Liver (tissue), 9 donors: ENCODE data around the gene RNF31. TPM values are rescaled to one million over a fixed set of nuclear protein-coding genes. Genes with fewer than 3 reads are reported as not detected.
A peak's percentile ranks its signal among the peaks of the same experiment; 100 is the strongest.

Source experiments
- DNase-seq: peaks from one replicate; pipeline ENCODE4 v3.0.0-alpha.2; 2017; ENCODE audit warnings: low spot score
- H3K27ac ChIP-seq, 2 donors: one replicate each; pipeline ENCODE4 v1.7.0; 2013; ENCODE audit warnings: inconsistent platforms in 2 of 2, low read length in 2 of 2, control low read depth in 1 of 2, low read depth in 1 of 2, mild to moderate bottlenecking in 1 of 2
- H3K27me3 ChIP-seq, 4 donors: one replicate each; pipeline versions ENCODE4 v1.6.1 to v1.7.0; 2013; ENCODE audit warnings: low read length in 3 of 4, inconsistent platforms in 1 of 4, mild to moderate bottlenecking in 1 of 4, moderate library complexity in 1 of 4; ENCODE audit not compliant: control insufficient read depth in 4 of 4, insufficient read depth in 4 of 4
- H3K36me3 ChIP-seq, 4 donors: one replicate each; pipeline versions ENCODE4 v1.6.1 to v1.7.0; 2013; ENCODE audit warnings: low read length in 3 of 4, mild to moderate bottlenecking in 3 of 4, low read depth in 1 of 4, moderate library complexity in 1 of 4; ENCODE audit not compliant: control insufficient read depth in 4 of 4, insufficient read depth in 3 of 4
- H3K4me1 ChIP-seq, 4 donors: one replicate each; pipeline versions ENCODE4 v1.6.1 to v1.7.0; 2013; ENCODE audit warnings: low read length in 3 of 4, mild to moderate bottlenecking in 3 of 4, moderate library complexity in 1 of 4; ENCODE audit not compliant: control insufficient read depth in 4 of 4, insufficient read depth in 4 of 4
- H3K4me3 ChIP-seq, 3 donors: one replicate each; pipeline versions ENCODE4 v1.6.1 to v1.7.0; 2013; ENCODE audit warnings: low read length in 3 of 3, control low read depth in 1 of 3, low read depth in 1 of 3, mild to moderate bottlenecking in 1 of 3
- H3K9ac ChIP-seq, 2 donors: one replicate each; pipeline ENCODE4 v1.7.0; 2013; ENCODE audit warnings: low read length in 2 of 2, mild to moderate bottlenecking in 2 of 2, moderate library complexity in 2 of 2, control low read depth in 1 of 2, low read depth in 1 of 2
- H3K9me3 ChIP-seq, 4 donors: one replicate each; pipeline versions ENCODE4 v1.6.1 to v1.7.0; 2013; ENCODE audit warnings: low read length in 3 of 4; ENCODE audit not compliant: control insufficient read depth in 4 of 4
- ATF3 ChIP-seq: IDR thresholded peaks from 2 replicates; pipeline ENCODE4 v1.6.1; 2016; ENCODE audit warnings: antibody characterized with exemption
- EGR1 ChIP-seq, 2 donors: IDR thresholded peaks; 2 replicates each; pipeline ENCODE4 v1.6.1; 2016 to 2018; ENCODE audit warnings: antibody characterized with exemption in 2 of 2, low read depth in 2 of 2
- FOXA1 ChIP-seq: IDR thresholded peaks from 2 replicates; pipeline ENCODE4 v1.6.1; 2016; ENCODE audit warnings: antibody characterized with exemption
- FOXA2 ChIP-seq: IDR thresholded peaks from 2 replicates; pipeline ENCODE4 v1.6.1; 2016; ENCODE audit warnings: antibody characterized with exemption
- GABPA ChIP-seq, 2 donors: IDR thresholded peaks in 1 of 2; conservative IDR thresholded peaks in 1 of 2; 2 replicates each; pipeline ENCODE4 v1.6.1; 2016; ENCODE audit warnings: antibody characterized with exemption in 2 of 2, mild to moderate bottlenecking in 1 of 2, moderate library complexity in 1 of 2
- HNF4A ChIP-seq, 2 donors: conservative IDR thresholded peaks; 2 replicates each; pipeline ENCODE4 v1.6.1; 2016; ENCODE audit warnings: antibody characterized with exemption in 2 of 2, mild to moderate bottlenecking in 2 of 2
- HNF4G ChIP-seq: IDR thresholded peaks from 2 replicates; pipeline ENCODE4 v1.6.1; 2016; ENCODE audit warnings: antibody characterized with exemption
- JUND ChIP-seq, 2 donors: IDR thresholded peaks; 2 replicates each; pipeline ENCODE4 v1.6.1; 2016; ENCODE audit warnings: antibody characterized with exemption in 2 of 2
- MAX ChIP-seq: IDR thresholded peaks from 2 replicates; pipeline ENCODE4 v1.6.1; 2016; ENCODE audit warnings: antibody characterized with exemption
- NR2F2 ChIP-seq: IDR thresholded peaks from 2 replicates; pipeline ENCODE4 v1.6.1; 2016; ENCODE audit warnings: antibody characterized with exemption
- RAD21 ChIP-seq, 2 donors: IDR thresholded peaks; 2 replicates each; pipeline ENCODE4 v1.6.1; 2016; ENCODE audit warnings: antibody characterized with exemption in 2 of 2, mild to moderate bottlenecking in 2 of 2
- REST ChIP-seq: IDR thresholded peaks from 2 replicates; pipeline ENCODE4 v1.6.1; 2016; ENCODE audit warnings: antibody characterized with exemption, mild to moderate bottlenecking
- RXRA ChIP-seq, 2 donors: IDR thresholded peaks; 2 replicates each; pipeline ENCODE4 v1.6.1; 2017 to 2018; ENCODE audit warnings: antibody characterized with exemption in 2 of 2, mild to moderate bottlenecking in 1 of 2
- SP1 ChIP-seq: IDR thresholded peaks from 2 replicates; pipeline ENCODE4 v1.6.1; 2018; ENCODE audit warnings: antibody characterized with exemption, mild to moderate bottlenecking
- TAF1 ChIP-seq: conservative IDR thresholded peaks from 2 replicates; pipeline ENCODE4 v1.6.1; 2016; ENCODE audit warnings: antibody characterized with exemption, mild to moderate bottlenecking
- YY1 ChIP-seq: IDR thresholded peaks from 2 replicates; pipeline ENCODE4 v1.6.1; 2016; ENCODE audit warnings: antibody characterized with exemption, mild to moderate bottlenecking
- WGBS: extraction: QIAGEN DNeasy Blood & Tissue Kit; methylation state at CpG from one replicate; pipeline ENCODE4 v1.1.7; 2013; 5-methylcytosine and 5-hydroxymethylcytosine counted together
- polyA plus RNA-seq, 2 donors: library from polyadenylated mRNA; stranded (reverse) in 1 of 2; unstranded in 1 of 2; fragments of 200-250 nt in 1 of 2; fragments of >200 nt in 1 of 2; fragmentation: Nextera tagmentation in 1 of 2; extraction: Ambion mirVana in 1 of 2; gene quantifications; one replicate each; pipeline versions ENCODE4 v1.2.1 to v1.2.3, GENCODE V29; 2013 to 2015
- total RNA-seq, 2 donors: library from RNA; depleted of rRNA; stranded (reverse); fragments of >200 nt; gene quantifications; one replicate each; pipeline ENCODE4 v1.2.3, GENCODE V29; 2014
- TF ChIP-seq, protein P1 (sequence below): fragments of 150-350 bp; IDR thresholded peaks from 2 replicates; pipeline ENCODE4 v1.5.1; 2017; ENCODE audit warnings: improper control_type of control experiment, low read depth, low read length; ENCODE audit not compliant: missing input control
- TF ChIP-seq, protein P2 (sequence below): IDR thresholded peaks from 2 replicates; pipeline ENCODE4 v1.6.1; 2016; ENCODE audit warnings: antibody characterized with exemption
- donor health status: healthy.
- donor health status: healthy.
- donor health status: healthy.
- donor health status: healthy.
- donor health status: healthy.

RNF31 gene
- total and polyA plus RNA-seq, 4 donors = 16.3 to 36.0 (median 20.9) TPM

- Histone ChIP-seq H3K4me1 (peaks cover 3 to 40% (median 33%) of the 10 kb centered on the region in 4 donors), H3K9me3 (no peaks in the 10 kb centered on the region), H3K27ac (peak overlapping the region; percentile 29 to 100), H3K27me3 (no peaks in the 10 kb centered on the region), H3K9ac (peak overlapping the region in 1 of 2 donors; percentile 97), H3K4me3 (peak overlapping the region; percentile 61 to 91 (median 88)), H3K36me3 (peaks cover 21 to 39% (median 36%) of the 10 kb centered on the region in 4 donors)
- TF ChIP-seq TAF1 (no peak), HNF4A (conservative IDR thresholded peaks at IDR 0.05) (peak in 1 of 2 donors; percentile 27), RAD21 (IDR thresholded peaks at IDR 0.05) (peak; percentile 14 to 27), RXRA (IDR thresholded peaks at IDR 0.05) (no peak), FOXA1 (no peak), REST (no peak)
- TF ChIP-seq, protein P1, sequence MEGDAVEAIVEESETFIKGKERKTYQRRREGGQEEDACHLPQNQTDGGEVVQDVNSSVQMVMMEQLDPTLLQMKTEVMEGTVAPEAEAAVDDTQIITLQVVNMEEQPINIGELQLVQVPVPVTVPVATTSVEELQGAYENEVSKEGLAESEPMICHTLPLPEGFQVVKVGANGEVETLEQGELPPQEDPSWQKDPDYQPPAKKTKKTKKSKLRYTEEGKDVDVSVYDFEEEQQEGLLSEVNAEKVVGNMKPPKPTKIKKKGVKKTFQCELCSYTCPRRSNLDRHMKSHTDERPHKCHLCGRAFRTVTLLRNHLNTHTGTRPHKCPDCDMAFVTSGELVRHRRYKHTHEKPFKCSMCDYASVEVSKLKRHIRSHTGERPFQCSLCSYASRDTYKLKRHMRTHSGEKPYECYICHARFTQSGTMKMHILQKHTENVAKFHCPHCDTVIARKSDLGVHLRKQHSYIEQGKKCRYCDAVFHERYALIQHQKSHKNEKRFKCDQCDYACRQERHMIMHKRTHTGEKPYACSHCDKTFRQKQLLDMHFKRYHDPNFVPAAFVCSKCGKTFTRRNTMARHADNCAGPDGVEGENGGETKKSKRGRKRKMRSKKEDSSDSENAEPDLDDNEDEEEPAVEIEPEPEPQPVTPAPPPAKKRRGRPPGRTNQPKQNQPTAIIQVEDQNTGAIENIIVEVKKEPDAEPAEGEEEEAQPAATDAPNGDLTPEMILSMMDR = no peak
- WGBS = 47% methylated on average over 6 of the region's 6 CpGs
- DNase-seq = no peak
Measured at GRCh38 chr14:24117179-24117578, 30.1 kb upstream of the RNF31 start.

DNA sequence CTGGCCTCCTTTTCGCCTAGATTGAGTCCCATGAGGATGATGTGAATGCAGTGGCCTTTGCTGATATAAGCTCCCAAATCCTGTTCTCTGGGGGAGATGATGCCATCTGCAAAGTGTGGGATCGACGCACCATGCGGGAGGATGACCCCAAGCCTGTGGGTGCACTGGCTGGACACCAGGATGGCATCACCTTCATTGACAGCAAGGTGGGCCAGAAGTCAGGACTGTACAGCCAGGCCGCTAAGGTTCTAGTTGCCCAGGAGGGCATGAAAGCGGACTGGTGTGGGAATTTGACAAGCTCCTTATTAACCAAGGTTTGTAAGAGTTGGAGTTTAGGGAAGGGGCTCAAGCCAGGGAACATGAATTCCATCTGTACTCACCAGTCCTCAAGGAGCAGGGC, 27.6 kb upstream of the RNF31 start:
- DNase-seq = no peak
- H3K27ac ChIP-seq = no peak overlapping the region
- H3K36me3 ChIP-seq = peaks cover 28 to 60% (median 54%) of the 10 kb centered on the region in 4 donors
- no peak for TF ChIP-seq EGR1 (IDR thresholded peaks at IDR 0.05; ENCODE audit: low read depth in 2 of 2)
- no peak for TF ChIP-seq YY1
- TF ChIP-seq JUND (IDR thresholded peaks at IDR 0.05) = no peak
- TF ChIP-seq HNF4G = no peak
- TF ChIP-seq ATF3 = no peak
- TF ChIP-seq SP1 = no peak
- TF ChIP-seq REST = no peak
- TF ChIP-seq NR2F2 = no peak
- TF ChIP-seq TAF1 = no peak
- TF ChIP-seq, protein P1 = no peak
- TF ChIP-seq FOXA1 = no peak
- no peak for TF ChIP-seq HNF4A (conservative IDR thresholded peaks at IDR 0.05)
- TF ChIP-seq MAX = no peak
- TF ChIP-seq, protein P2, sequence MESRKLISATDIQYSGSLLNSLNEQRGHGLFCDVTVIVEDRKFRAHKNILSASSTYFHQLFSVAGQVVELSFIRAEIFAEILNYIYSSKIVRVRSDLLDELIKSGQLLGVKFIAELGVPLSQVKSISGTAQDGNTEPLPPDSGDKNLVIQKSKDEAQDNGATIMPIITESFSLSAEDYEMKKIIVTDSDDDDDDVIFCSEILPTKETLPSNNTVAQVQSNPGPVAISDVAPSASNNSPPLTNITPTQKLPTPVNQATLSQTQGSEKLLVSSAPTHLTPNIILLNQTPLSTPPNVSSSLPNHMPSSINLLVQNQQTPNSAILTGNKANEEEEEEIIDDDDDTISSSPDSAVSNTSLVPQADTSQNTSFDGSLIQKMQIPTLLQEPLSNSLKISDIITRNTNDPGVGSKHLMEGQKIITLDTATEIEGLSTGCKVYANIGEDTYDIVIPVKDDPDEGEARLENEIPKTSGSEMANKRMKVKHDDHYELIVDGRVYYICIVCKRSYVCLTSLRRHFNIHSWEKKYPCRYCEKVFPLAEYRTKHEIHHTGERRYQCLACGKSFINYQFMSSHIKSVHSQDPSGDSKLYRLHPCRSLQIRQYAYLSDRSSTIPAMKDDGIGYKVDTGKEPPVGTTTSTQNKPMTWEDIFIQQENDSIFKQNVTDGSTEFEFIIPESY = no peak
- no peak for TF ChIP-seq FOXA2
- TF ChIP-seq RAD21 (IDR thresholded peaks at IDR 0.05) = no peak
- TF ChIP-seq RXRA (IDR thresholded peaks at IDR 0.05) = no peak
- TF ChIP-seq GABPA (IDR thresholded peaks at IDR 0.05 in 1 of 2, conservative IDR thresholded peaks at IDR 0.05 in 1 of 2) = no peak
- peaks cover 3 to 34% (median 28%) of the 10 kb centered on the region in 4 donors for H3K4me1 ChIP-seq
- no peak overlapping the region for H3K9ac ChIP-seq
- no peaks in the 10 kb centered on the region for H3K27me3 ChIP-seq
- no peaks in the 10 kb centered on the region for H3K9me3 ChIP-seq
- H3K4me3 ChIP-seq = no peak overlapping the region
- WGBS = 98% methylated on average over 6 of the region's 6 CpGs
